Measurements from ENCODE around the gene CEMIP.

DNA sequence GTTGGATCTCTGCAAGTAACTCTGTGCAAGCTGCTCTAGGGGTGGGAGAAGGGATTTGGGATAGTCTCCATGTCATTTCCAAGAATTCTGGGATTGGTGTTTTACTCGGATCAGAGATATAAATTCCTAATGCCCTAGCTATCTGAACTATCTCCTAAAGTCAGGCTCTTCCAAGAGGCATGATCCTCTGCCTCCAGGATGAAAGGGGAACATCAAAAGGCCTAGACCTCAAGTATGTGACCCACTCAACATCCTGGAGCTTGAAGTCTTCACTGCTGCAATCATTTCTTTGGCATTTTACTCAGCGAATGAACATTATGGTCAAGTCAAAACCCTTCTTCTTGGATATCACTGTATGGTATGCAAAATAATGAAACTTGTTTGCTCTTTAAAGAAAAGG is 104.5 kb downstream of the CEMIP start:
- TF ChIP-seq, protein P1, sequence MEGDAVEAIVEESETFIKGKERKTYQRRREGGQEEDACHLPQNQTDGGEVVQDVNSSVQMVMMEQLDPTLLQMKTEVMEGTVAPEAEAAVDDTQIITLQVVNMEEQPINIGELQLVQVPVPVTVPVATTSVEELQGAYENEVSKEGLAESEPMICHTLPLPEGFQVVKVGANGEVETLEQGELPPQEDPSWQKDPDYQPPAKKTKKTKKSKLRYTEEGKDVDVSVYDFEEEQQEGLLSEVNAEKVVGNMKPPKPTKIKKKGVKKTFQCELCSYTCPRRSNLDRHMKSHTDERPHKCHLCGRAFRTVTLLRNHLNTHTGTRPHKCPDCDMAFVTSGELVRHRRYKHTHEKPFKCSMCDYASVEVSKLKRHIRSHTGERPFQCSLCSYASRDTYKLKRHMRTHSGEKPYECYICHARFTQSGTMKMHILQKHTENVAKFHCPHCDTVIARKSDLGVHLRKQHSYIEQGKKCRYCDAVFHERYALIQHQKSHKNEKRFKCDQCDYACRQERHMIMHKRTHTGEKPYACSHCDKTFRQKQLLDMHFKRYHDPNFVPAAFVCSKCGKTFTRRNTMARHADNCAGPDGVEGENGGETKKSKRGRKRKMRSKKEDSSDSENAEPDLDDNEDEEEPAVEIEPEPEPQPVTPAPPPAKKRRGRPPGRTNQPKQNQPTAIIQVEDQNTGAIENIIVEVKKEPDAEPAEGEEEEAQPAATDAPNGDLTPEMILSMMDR (conservative IDR thresholded peaks at IDR 0.05; ENCODE audit: low read depth, low read length), result no peak
- TF ChIP-seq EZH2 (IDR thresholded peaks at IDR 0.05; ENCODE audit: low read length, unreplicated experiment) (no peak), EZH2phosphoT487 (IDR thresholded peaks at IDR 0.05; ENCODE audit: borderline replicate concordance, low read length) (no peak)

All from PC-3 (cell line).